Jurkat, Clone E6-1 (cell line): ENCODE data around the gene GNPTG.
A peak's percentile ranks its signal among the peaks of the same experiment; 100 is the strongest.

Experiments
- DNase-seq: peaks from one replicate; pipeline ENCODE4 v3.0.0-alpha.2; 2011; ENCODE audit warnings: low read depth, low spot score
- H3K4me3 ChIP-seq: 2 replicates; pipeline ENCODE4 v1.5.1; 2011; ENCODE audit warnings: mild to moderate bottlenecking, low read length, control low read depth, moderate library complexity

The GNPTG gene

DNA sequence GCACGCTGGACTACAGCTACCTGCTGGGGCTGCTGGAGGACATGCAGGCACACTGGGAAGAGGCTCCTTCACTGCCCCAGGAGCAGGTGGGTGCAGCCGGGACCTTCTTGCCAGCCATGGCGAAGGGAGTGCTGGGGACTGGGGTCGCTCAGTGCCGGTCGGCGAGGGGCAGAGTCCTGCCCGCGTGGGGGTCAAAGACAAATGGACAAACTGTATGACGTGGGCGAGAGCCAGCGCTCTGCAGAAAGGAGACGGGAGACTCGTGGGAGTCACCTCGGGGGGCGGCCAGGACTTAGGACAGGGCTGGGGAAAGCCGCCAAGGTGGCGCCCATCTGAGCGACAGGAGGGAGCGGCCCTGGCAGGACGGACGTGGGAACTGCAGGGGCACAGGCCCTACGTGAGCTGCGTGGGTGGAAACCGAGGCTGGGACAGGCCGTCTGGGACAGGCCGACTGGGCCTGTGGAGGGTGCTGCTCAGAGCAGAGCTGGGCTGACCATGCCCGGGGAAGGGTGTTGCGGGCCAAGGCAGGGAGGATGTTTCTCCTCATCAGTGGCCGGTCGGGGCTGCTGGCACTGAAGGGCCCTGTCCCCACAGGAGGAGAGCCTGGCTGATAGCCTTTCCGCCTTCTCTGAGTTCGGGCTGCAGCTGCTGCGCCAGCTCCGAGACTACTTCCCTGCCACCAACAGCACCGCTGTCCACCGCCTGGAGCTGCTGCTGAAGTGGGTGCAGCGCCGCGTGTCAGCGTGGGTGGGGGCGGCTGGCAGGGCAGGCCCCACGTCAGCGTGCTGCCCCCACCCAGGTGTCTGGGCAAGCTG, 8.1 kb upstream of the GNPTG start:
- H3K4me3 ChIP-seq = peak overlapping the region; percentile 5; the same call in 1 of the 2 replicates
- DNase-seq = no peak

DNA sequence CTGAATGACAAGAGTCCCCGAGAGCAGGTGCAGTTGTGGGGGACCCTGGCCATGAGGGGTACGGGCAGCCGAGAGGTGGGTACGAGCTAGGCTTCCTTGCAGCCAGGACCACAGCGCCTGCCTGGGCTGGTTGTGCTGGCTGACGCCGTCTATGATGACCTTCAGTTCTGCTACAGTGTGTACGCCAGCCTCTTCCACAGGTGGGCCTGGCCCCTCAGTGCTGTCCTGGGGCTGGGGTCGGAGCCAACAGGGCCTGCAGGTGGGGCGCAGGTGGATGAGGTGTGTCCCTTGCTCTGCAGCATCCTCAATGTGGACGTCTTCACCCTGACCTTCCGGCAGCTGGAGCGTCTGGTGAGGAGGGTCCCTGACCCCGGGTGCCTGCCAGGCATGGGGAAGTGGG, 7.2 kb upstream of the GNPTG start:
- no peak for DNase-seq
- no peak overlapping the region for H3K4me3 ChIP-seq

DNA sequence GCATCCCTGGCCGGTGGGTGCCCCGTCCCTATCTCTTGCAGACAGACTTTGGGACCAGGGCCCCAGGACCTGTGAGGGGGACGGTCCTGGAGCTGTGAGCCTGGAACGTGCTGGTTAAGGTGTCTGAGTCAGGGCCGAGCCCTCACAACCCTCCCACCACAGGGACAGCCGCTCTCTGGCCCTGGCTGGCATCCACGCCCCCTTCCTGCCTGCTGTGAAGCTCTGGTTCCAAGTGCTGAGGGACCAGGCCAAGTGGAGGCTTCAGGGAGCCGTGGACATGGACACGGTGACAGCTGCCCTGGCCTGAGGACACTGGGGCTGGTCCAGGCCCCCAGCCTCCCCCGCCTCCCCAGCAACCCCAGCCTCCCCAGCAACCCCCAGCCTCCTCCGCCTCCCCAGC, 6.6 kb upstream of the GNPTG start:
- DNase-seq = no peak
- H3K4me3 ChIP-seq = no peak overlapping the region

DNA sequence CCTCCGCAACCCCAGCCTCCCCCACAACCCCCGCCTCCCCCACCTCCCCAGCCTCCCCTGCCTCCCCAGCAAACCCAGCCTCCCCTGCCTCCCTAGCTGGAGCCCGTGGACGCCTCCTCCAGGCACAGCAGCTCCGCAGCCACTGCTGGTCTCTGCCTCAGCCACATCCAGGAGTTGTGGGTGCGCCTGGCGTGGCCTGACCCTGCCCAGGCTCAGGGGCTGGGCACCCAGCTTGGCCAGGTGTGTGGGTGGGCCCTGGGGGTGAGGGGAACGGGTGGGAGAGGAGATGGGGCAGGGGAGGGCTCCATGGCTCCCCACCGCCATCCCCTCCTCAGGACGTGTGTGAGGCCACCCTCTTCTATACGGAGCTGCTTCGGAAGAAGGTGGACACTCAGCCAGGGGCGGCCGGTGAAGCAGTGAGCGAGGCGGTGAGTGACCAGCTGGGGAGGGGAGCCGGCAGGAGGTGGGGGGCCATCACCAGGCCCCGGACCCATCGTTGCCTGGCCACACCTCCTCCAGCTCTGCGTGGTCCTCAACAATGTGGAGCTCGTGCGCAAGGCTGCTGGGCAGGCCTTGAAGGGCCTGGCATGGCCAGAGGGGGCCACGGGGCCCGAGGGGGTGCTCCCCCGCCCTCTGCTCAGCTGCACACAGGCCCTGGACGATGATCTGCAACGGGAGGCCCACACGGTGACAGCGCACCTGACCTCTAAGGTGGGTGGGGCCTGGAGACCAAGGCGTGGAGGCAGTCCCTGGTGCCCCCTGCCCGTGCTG, 5.9 kb upstream of the GNPTG start:
- DNase-seq = no peak
- H3K4me3 ChIP-seq = no peak overlapping the region

DNA sequence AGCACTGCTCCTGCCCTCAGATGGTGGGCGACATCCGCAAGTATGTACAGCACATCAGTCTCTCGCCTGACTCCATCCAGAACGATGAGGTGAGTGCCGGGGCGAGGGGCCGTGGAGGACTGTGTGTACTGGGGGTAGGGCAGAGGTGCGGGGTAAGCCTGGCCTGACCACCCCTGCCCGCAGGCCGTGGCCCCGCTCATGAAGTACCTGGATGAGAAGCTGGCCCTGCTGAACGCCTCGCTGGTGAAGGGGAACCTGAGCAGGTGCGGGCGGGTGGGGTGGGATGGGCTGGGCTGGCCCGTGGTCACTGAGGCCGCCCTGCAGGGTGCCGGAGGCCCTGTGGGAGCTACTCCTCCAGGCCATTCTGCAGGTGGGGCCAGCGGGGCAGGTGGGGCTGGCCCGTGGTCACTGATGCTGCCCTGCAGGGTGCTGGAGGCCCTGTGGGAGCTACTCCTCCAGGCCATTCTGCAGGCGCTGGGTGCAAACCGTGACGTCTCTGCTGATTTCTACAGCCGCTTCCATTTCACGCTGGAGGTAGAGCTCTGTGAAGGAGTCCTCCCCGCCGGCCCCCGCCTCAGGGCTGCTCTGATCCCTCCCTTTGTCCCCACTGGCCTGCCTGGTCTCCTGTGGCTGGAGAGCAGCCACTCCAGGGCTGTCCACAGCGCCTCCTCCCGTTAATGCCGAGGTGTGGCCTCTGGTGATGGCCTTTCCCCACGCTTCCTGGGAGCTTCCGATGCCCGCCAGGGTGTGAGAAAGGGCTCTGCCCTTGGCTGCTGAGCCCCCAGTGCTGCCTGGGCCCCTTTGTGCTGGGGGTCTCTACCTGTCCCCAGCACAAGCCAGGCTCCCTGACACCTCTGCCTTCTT, 5.1 kb upstream of the GNPTG start:
- H3K4me3 ChIP-seq = no peak overlapping the region
- DNase-seq = no peak

DNA sequence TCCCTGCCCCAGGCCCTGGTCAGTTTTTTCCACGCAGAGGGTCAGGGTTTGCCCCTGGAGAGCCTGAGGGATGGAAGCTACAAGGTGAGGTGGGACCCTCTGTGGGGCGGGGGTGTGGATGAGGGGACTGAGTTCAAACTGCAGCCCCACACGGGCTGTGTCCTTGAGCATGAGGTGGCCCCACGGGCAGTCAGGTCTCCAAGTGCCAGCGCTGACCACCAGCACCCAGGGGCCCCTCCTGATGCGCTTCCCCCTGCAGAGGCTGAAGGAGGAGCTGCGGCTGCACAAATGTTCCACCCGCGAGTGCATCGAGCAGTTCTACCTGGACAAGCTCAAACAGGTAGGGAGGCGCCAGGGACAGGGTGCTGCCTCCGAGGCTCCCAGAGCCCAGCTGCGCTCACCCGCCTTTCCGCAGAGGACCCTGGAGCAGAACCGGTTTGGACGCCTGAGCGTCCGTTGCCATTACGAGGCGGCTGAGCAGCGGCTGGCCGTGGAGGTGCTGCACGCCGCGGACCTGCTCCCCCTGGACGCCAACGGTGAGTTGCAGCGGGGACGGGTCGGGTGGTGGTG, 4.4 kb upstream of the GNPTG start:
- DNase-seq = no peak
- no peak overlapping the region for H3K4me3 ChIP-seq

DNA sequence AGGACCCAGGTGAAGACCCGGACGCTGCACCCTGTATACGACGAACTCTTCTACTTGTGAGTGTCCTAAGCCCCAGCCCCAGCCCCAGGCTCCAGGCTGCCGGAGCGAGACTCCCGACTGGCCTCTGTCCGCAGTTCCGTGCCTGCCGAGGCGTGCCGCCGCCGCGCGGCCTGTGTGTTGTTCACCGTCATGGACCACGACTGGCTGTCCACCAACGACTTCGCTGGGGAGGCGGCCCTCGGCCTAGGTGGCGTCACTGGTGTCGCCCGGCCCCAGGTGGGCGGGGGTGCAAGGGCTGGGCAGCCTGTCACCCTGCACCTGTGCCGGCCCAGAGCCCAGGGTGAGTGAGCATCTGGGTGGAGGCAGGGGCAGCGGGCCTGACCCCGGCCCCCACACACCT, 3.8 kb upstream of the GNPTG start:
- no peak overlapping the region for H3K4me3 ChIP-seq
- no peak for DNase-seq

DNA sequence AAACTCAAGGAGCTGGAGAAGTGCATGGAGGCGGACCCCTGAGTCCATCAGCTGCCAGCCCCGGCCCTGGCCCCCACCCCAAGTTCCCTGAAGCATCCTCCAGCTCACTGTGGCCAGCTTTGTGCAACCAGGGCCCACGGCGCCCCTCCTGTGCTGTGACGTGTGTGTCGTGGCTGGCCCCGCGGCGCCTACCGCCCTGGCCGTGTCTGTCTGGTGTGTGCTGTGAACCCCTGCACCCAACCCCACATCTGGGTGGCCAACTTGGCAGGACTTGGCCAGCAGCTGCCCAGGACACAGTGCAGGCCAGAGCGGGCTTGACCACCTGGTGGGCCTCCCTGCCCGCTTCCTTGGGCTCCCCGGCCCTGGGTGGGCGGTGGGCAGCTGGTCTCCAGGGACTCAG, 3.3 kb upstream of the GNPTG start:
- H3K4me3 ChIP-seq = no peak overlapping the region
- no peak for DNase-seq

DNA sequence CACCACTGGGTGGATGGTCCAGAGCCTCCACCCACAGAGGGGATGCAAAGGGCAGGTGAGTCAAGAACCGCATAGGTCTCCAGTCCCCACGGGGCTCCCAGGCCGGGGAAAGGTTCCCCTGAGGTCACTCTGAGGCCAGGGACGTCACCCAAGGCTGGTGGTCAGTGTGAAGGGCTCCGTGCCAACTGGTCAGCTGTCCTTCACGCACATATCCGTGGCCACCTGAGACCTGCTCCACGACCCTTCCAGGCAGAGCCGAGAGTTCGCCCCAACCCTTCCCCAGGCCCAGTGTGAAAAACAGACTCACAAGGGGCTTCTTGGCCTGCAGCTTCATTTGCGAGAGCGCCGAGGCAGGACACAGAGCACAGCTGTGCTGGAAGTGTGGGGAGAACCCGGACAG, 2.8 kb upstream of the GNPTG start:
- DNase-seq = no peak
- H3K4me3 ChIP-seq = no peak overlapping the region

DNA sequence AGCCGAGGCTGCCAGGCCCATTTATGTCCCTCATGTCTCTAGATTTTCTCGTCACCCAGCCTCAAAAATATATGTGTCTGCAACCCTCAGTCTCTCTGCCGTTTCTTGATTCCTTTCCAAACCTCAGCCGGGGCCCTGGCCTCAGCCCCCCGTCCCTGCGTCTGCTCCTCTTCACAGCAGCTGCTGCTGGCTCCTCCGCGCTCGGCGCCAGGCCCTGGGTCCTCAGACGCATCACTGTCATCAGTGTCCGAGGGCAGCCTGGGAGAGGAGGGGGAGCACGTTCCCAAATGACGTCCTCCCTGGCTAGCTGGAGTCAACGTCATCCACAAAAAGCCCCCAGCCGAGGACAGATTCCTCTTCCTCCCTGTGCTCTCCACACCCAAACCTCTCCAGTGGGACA, 2.4 kb upstream of the GNPTG start:
- no peak overlapping the region for H3K4me3 ChIP-seq
- DNase-seq = no peak

DNA sequence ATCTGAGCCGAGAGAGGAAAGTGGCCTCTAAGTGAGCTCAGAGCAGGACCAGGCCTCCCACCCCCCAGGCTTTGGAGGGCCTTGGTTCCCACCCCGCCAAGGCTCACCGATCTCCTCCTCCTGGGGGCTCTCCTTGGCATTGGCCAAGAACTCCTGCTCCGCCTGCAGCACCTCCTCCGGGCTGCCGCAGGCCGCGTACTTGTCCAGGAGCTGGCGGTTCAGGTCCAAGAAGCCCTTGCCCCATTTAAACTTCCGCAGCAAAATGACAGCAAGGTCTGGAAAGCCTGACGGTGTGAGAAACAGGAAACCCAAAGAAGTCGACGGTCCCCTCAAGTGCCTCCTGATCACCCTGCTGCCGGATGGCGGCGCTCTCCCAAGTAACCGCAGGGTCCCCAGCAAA, 1.8 kb upstream of the GNPTG start:
- no peak for DNase-seq
- no peak overlapping the region for H3K4me3 ChIP-seq

DNA sequence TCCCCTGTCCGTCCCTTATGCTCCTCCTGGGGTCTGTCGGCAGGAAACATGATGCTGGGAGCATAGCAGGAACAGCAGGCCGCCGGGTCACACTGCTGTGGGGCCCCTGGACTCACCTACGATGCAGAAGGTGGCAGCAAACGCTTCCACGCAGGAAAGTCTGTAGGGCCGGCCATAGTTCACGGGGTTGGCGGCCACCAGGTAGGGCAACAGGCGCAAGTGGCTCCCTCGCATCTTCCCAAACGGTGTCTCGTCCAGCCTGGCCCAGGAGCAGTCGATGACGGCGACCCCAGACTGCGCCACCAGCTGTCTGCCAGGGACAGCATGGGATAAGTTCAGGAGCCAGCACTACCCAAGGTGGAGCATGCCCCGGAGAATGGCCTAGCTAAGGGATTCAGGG, 1.0 kb upstream of the GNPTG start:
- no peak for DNase-seq
- H3K4me3 ChIP-seq = peak overlapping the region; percentile 84

DNA sequence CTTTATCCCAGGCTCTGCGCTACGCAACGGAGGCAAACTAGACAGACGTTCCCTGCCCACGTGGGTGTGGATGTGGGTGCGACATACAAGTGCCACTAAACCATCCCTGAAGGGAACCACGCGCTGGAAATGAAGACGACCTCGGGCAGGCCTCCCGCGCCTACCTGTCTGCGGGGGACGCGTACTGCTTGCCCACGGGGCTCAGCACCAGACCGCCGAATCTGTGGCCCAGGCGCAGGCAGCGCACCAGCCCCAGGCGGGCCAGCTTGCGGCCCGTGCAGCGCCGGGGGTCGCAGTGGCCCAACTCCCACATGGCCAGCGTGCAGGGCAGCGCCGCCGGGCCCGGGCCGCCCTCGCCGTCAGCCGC, 533 bp upstream of the GNPTG start:
- DNase-seq = no peak
- peak overlapping the region; percentile 84 for H3K4me3 ChIP-seq

DNA sequence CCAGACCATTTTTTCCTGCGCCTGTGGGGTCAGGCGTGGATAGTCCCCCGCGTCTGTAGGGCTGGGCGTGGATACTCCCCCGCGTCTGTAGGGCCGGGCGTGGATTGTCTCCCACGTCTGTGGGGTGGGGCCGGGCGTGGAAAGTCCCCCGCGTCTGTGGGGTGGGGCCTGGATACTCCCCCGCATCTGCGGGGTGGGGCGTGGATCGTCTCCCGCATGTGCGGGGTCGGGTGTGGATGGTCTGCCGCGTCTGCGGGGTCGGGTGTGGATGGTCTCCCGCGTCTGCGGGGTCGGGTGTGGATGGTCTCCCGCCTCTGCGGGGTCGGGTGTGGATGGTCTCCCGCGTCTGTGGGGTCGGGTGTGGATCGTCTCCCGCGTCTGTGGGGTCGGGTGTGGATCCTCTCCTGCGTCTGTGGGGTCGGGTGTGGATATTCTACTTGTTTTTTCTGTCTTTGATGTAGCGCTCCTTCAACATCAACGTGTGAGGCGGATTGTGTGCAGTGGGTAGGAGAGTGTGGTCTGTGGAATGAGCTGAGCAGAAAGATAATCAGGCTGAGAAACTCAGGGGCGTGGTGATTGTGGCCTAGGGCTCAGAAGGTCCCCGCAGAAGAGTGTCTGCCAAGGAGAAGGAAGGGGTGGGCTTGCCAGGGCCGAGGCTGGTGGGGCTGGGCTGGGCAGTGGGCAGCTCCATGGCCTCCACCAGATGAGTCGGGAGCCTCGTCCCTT, 3.2 kb downstream of the GNPTG start:
- DNase-seq = no peak
- H3K4me3 ChIP-seq = no peak overlapping the region

DNA sequence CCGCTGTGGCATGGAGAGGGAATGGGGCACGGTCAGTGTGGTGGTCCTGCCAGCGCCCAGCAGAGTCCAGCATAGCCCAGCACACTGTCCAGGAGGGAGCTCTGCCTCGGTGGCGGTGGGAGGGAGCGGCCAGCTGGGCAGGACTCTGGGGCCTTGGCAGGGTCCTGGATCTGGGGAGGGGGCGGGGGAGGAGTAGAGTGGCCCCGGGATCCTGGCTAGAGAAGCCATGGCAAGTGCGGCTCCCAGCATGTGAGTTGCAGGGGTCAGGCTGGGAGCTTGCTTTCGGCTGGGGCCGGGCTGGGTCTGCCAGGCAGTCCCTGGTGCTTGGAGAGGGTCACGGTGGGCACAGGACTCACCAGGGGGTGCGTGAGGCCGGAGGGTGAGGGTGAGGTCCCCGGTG, 3.9 kb downstream of the GNPTG start:
- no peak overlapping the region for H3K4me3 ChIP-seq
- no peak for DNase-seq

DNA sequence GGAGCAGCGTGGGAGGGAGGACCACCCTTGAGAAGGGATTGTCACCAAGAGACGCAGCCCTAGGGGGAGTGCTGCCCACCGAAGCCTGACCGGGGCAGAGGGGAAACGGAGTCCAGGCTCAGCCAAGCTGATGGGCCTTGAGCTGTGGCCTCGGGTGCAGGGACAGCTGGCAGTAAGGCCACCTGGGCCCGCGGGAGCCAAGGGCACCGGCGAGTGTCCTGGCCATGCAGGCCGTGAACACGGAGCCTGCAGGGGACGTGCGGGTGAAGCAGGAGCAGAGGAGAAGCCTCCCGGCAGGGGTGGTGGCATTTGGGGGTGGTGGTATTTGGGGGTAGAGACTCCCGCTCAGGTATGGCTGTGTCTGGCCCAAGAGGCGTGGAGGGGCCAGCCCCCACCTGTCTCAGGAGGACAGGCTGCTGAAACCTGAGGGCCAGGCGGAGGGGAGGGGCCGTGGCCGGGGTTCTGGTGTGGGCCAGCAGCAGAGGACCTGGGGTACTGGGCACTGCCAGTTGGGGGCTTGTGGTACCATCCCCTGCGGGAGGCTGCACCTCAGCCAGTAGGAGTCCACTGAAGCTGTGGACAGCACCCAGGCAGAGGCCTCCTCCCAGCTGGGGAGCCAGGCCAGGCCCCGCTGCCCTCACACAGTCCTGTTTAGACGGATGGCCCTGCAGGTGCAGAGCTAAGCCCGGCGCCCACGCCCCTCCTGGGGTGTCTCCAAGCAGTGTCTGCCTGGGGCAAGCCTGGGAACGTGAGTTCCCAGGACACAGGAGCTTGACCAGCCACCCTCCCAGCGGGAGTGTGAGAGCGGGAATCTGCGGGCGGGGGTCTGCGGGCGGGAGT, 4.5 kb downstream of the GNPTG start:
- no peak for DNase-seq
- H3K4me3 ChIP-seq = no peak overlapping the region

DNA sequence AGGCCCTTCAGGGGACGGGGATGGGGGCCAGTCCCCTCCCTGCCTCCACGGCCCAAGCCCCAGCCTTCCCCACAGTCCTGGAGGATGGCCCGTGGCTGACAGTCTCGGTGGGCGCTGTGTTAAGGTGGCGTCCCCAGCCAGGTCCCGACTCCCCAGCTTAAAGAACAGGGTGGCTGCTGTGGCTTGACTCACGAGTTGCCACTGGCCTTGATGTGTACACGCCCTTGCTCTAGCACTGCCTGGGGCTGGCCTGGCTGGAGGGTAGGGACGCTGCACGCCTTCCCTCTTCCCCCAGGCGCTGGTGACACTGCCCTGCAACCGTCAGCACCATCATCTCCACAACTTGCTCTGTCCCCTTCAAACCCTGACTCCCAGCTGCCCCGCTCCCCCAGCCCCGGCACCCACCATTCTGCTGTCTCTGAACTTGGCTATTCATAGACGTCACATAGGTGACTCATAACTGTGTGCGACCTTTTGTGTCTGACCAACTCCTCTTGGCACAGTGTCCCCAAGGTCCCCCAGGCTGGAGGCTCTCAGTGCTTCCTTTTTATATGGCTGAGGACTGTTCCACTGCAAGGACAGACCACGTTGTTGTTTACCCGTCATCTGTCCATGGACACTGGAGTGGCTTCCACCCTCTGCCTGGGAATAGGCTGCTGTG, 6.3 kb downstream of the GNPTG start:
- DNase-seq = no peak
- H3K4me3 ChIP-seq = no peak overlapping the region
